Spinal cord (tissue), 10 donors: ENCODE measurements around the gene MACROD2. TPM values are rescaled to one million over a fixed set of nuclear protein-coding genes. Genes with fewer than 3 reads are reported as not detected.
"Not testable (repeated sequence)": the region's sequence is repeated elsewhere in the genome, so short reads cannot be mapped to it uniquely, and the experiment has no call there.

ENCODE experiments used
- DNase-seq, 6 donors: peaks; one replicate each; pipeline versions ENCODE4 v3.0.0 to v3.0.0-alpha.2; 2013 to 2015; ENCODE audit warnings: low spot score in 6 of 6, low read depth in 4 of 6
- H3K27ac ChIP-seq: one replicate; pipeline ENCODE4 v1.5.1; 2013; ENCODE audit warnings: low read depth, low read length, control low read depth
- H3K27me3 ChIP-seq: one replicate; pipeline ENCODE4 v1.6.1; 2013; ENCODE audit warnings: low read length; ENCODE audit not compliant: control insufficient read depth, insufficient read depth
- H3K36me3 ChIP-seq: one replicate; pipeline ENCODE4 v1.6.1; 2013; ENCODE audit warnings: low read length; ENCODE audit not compliant: control insufficient read depth, insufficient read depth
- H3K4me1 ChIP-seq: one replicate; pipeline ENCODE4 v1.6.1; 2013; ENCODE audit warnings: low read length; ENCODE audit not compliant: control insufficient read depth, insufficient read depth
- H3K4me3 ChIP-seq: one replicate; pipeline ENCODE4 v1.5.1; 2013; ENCODE audit warnings: low read depth, low read length, control low read depth
- H3K9me3 ChIP-seq: one replicate; pipeline ENCODE4 v1.6.1; 2013; ENCODE audit warnings: low read length; ENCODE audit not compliant: control insufficient read depth, insufficient read depth
- WGBS: methylation state at CpG from one replicate; pipeline ENCODE4 v1.1.5; 2013; ENCODE audit warnings: missing lambda C conversion rate; ENCODE audit not compliant: insufficient coverage; 5-methylcytosine and 5-hydroxymethylcytosine counted together
- polyA plus RNA-seq, 2 donors: library from polyadenylated mRNA; unstranded; fragments of 120-200 nt; gene quantifications; one replicate each; pipeline ENCODE4 v1.2.1, GENCODE V29; 2013; ENCODE audit not compliant: insufficient read length in 2 of 2
- total RNA-seq, 2 donors: library from RNA; depleted of rRNA in 1 of 2; stranded (reverse); fragments of 120-200 nt in 1 of 2; fragments of >200 nt in 1 of 2; gene quantifications; one replicate each; pipeline versions ENCODE4 v1.2.3 to v1.2.4, GENCODE V29; 2013 to 2014
- donor health status: healthy.

The MACROD2 gene
- total and polyA plus RNA-seq, 4 donors = 16.2 to 34.0 (median 23.6) TPM

DNA sequence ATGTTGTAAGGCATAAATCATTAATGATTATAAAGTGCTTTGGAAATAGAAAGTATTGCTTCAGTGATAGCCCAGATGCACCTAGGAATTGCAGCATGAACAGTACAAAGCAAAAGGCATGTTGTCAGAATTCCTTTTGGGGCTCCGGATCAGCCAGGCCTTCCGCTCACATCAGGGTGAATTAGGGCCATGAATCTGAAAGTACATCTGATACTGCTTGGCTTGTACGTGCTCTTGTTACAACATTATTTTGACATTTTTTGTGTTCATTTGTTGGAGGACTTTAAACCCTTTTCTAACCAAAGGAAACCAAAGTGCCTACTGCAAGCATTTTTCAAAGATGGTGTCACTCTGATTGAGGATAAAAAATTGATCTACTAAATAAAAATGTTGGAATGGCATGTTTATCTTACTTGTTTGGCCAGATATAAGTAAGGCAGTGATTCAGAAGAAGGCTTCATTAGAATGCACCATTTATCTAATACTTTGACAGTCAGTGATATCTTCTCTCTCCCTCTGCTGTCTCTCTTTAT lies 1347.7 kb downstream of the MACROD2 start:
- no peaks in the 10 kb centered on the region for H3K27me3 ChIP-seq
- no peak for DNase-seq
- H3K36me3 ChIP-seq = no peaks in the 10 kb centered on the region
- H3K9me3 ChIP-seq = no peaks in the 10 kb centered on the region
- 92% methylated on average over 2 of the region's 3 CpGs for WGBS
- H3K27ac ChIP-seq = no peak overlapping the region
- no peaks in the 10 kb centered on the region for H3K4me1 ChIP-seq
- no peak overlapping the region for H3K4me3 ChIP-seq

DNA sequence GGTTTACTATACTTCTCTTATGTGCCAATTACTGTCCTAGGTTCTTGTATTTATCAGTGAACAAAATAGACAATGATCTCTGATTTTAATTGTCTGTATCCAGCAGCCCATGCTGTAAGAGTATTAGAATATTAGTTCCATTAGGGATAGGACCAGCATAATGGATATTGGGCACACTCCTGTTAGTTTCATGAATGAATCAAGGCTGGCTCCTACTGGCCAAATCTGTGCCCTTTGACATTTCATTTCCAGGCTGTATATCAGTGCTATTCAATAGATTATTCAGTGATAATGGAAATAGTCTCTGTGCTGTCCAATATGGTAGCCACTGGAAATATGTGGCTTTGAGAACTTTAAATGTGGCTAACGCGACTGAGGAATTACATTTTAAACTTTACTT lies 1350.0 kb downstream of the MACROD2 start:
- no CpG with 5 or more reads among the region's 2 CpGs for WGBS
- H3K27me3 ChIP-seq = no peaks in the 10 kb centered on the region
- H3K4me1 ChIP-seq = no peaks in the 10 kb centered on the region

DNA sequence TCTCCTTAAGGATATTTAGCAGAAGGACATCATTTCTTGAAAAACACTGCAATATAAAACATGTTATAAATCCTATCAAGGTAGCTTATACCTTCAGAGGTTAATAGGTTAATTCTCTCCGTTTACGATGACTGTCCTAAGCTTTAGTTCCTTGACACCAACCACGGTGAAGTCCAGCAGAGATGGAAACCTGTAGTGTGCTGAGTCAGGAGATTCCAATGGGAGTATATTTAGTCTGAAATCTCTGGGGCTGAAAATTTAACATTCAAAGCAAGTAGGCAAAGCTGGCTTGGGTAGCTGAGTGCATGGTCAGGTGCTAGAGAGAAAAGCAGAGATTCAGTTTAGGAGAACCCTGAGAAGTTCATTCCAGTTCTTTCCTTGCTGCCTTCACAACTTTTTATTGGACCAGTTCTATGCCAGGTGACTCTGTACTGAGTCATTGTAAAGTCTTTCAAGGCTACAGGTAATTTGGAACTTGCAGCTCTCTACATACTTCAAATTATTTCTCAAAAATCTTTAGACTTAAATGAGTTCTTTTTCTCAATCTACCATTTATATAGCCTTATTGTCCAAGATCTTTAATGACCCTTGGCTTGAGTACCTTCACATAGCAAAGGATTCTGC lies 1351.5 kb downstream of the MACROD2 start:
- Histone ChIP-seq H3K9me3 (no peaks in the 10 kb centered on the region), H3K4me3 (no peak overlapping the region), H3K27ac (no peak overlapping the region), H3K36me3 (no peaks in the 10 kb centered on the region), H3K27me3 (no peaks in the 10 kb centered on the region), H3K4me1 (no peaks in the 10 kb centered on the region)
- WGBS = 85% methylated on average over 2 of the region's 3 CpGs
- no peak for DNase-seq

More for the DNA sequence above, 1350.0 kb downstream of the MACROD2 start:
- DNase-seq = no peak
- no peak overlapping the region for H3K4me3 ChIP-seq
- H3K9me3 ChIP-seq = no peaks in the 10 kb centered on the region
- H3K36me3 ChIP-seq = no peaks in the 10 kb centered on the region
- H3K27ac ChIP-seq = no peak overlapping the region

DNA sequence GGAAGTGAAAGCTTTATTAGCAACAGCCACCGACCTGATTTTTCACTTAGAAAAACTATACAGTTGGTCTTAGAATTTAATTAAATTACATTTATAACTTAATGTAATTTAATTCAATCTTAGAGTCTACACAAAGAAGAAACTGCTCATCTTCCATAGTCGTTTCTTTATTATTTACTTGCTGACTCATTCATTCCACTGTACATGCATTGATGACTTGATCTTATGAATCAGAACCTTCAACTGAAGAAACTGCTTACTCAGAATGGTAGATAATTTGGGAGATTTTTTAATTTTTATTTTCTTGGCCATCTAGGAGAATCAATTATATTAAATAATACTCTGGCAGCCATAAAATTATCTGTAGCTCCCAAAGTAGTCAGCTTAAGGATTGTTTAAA lies 1363.7 kb downstream of the MACROD2 start:
- no peak overlapping the region for H3K27ac ChIP-seq
- WGBS = no CpG with 5 or more reads among the region's 2 CpGs
- H3K27me3 ChIP-seq = no peaks in the 10 kb centered on the region

DNA sequence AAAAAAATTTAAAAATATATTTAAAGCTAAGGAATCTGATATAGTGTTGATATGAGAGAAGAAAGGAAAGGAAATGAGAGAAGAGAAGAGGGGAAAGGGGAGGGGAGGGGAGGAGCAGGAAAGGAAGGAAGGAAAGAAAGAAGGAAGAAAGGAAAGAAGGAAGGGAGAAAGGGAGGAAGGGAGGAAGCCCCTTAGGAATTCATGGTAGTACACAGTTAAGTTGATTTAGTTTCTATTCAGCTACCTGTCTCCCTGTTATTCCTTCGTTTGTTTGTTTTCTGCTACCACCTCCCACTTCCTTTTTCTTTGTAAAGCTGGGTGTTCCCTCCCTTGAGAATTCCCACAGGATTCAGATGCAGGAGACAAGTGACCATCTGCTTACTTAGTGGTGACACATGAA lies 1367.5 kb downstream of the MACROD2 start:
- no CpG with 5 or more reads among the region's 1 CpG for WGBS
- no peaks in the 10 kb centered on the region for H3K36me3 ChIP-seq
- no peaks in the 10 kb centered on the region for H3K4me1 ChIP-seq
- no peak overlapping the region for H3K27ac ChIP-seq
- no peaks in the 10 kb centered on the region for H3K27me3 ChIP-seq
- H3K4me3 ChIP-seq = no peak overlapping the region
- DNase-seq = no peak
- H3K9me3 ChIP-seq = no peaks in the 10 kb centered on the region

More for the DNA sequence above, 1363.7 kb downstream of the MACROD2 start:
- H3K4me1 ChIP-seq = no peaks in the 10 kb centered on the region
- no peak overlapping the region for H3K4me3 ChIP-seq
- H3K36me3 ChIP-seq = no peaks in the 10 kb centered on the region
- H3K9me3 ChIP-seq = no peaks in the 10 kb centered on the region
- no peak for DNase-seq

DNA sequence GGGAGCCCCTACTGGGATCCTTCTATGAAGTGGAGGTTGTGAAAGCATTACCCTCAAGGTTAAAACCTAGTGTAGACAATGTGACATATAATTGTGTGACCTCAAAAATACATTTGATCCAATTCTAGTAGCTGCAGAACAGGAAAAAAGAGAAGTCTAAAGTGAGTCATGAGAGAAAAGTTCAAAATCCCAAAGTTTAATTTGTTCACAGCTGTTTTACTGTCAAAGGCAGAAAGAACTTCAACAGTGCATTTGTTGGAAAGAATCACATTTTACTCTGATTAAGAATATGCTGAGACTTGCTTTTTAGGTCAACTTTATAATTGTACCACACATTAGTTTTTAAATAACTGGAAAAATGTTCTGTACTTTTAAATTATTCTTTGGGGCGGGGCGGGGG lies 1369.5 kb downstream of the MACROD2 start:
- H3K27me3 ChIP-seq = no peaks in the 10 kb centered on the region
- WGBS = no CpG with 5 or more reads among the region's 2 CpGs
- DNase-seq = no peak

DNA sequence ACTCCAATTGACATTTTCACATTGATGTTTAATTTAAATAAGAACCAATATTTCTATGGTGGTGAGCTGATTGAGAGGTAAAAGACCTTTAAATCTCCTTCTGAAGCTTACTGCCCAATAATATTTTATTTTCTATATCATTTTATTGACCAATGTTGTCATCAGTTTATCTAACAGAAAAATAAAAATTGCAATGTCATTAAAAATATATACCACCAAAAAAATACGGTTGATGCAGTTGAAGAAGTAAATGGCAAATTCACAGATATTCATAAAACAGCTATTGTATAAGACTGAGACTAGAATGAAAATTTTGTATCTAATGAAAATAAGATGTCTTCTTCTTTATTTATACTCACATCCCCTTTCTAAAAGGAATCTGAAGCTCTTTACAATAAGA lies 1375.1 kb downstream of the MACROD2 start:
- no CpG with 5 or more reads among the region's 1 CpG for WGBS
- Histone ChIP-seq H3K36me3 (no peaks in the 10 kb centered on the region), H3K4me1 (no peaks in the 10 kb centered on the region), H3K9me3 (no peaks in the 10 kb centered on the region), H3K4me3 (no peak overlapping the region), H3K27me3 (no peaks in the 10 kb centered on the region), H3K27ac (no peak overlapping the region)
- no peak for DNase-seq

More for the DNA sequence above, 1369.5 kb downstream of the MACROD2 start:
- Histone ChIP-seq H3K9me3 (no peaks in the 10 kb centered on the region), H3K4me3 (no peak overlapping the region), H3K27ac (no peak overlapping the region), H3K36me3 (no peaks in the 10 kb centered on the region), H3K4me1 (no peaks in the 10 kb centered on the region)

DNA sequence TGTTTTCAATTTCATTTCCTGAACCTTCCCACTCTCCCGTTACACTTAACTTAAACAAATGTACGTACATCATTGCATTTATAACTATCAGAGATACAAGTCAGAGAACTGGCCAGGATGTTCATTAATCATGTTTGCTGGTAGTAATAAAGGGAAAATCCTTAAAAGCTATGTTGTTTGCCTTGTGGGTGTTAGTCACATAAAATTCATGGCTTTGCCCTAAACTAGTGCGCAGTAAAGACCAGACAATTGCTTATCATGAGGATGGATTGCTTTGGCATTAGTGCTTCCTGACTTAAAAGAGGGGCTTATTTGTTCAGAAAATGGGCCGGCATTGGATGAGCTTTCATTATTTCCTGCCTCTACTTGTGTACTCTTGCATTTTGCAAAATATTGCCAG lies 1379.4 kb downstream of the MACROD2 start:
- H3K4me1 ChIP-seq = no peaks in the 10 kb centered on the region
- H3K27ac ChIP-seq = no peak overlapping the region
- no peaks in the 10 kb centered on the region for H3K36me3 ChIP-seq
- no peaks in the 10 kb centered on the region for H3K27me3 ChIP-seq
- no peak overlapping the region for H3K4me3 ChIP-seq
- WGBS = no CpG with 5 or more reads among the region's 4 CpGs
- H3K9me3 ChIP-seq = no peaks in the 10 kb centered on the region
- DNase-seq = peak in 1 of 6 donors; percentile 39

DNA sequence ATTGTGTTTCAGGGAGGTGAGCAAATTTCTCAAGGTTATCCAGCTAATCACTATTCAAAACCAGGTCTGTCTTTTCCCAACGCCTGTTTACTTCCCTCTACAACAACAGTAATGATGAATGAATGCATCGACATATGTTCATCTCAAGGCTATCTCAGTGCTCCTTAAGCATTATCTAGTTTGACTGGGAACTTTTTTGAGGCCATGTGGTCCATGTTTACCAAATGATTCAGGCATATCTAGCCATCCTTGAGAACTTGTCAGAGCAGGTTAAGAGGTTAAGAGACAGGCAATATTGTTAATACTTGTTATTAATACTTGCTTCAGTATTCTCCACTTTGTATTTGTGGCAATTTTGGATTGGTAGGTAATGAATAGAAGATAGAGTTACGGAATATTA lies 1380.5 kb downstream of the MACROD2 start:
- Histone ChIP-seq H3K36me3 (no peaks in the 10 kb centered on the region), H3K4me3 (no peak overlapping the region), H3K4me1 (no peaks in the 10 kb centered on the region), H3K27ac (no peak overlapping the region), H3K9me3 (no peaks in the 10 kb centered on the region), H3K27me3 (no peaks in the 10 kb centered on the region)
- no peak for DNase-seq
- no CpG with 5 or more reads among the region's 3 CpGs for WGBS

DNA sequence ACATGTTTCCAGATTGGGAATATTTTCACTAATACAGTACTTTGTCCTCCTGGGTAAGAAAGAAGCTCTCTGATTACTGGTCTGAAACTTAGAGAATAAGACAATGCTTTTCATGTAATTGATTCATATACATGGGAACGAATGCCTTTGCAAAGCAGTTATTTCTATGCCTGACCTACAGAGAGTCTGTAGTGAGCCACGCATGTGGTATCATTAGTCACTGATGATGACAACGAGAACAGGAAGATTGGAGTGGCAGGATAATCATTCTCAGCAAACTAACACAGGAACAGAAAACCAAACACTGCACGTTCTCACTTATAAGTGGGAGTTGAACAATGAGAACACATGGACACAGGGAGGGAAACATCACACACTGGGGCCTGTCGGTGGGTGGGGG lies 1382.3 kb downstream of the MACROD2 start:
- DNase-seq, H3K27me3 ChIP-seq, H3K27ac ChIP-seq, H3K9me3 ChIP-seq, H3K4me1 ChIP-seq, H3K4me3 ChIP-seq, H3K36me3 ChIP-seq: not testable (repeated sequence)
- WGBS = no CpG with 5 or more reads among the region's 5 CpGs
